ENCODE measurements around the gene FAM222A. TPM values are rescaled to one million over a fixed set of nuclear protein-coding genes. Genes with fewer than 3 reads are reported as not detected.

FAM222A gene
- total RNA-seq, 1 experiment from 2014 or later = 18.0 TPM

- POLR2A ChIA-PET = interaction anchor here (0.7 to 1.0 kb wide), 2 partner anchors 16 to 233 kb away, joined by 3 read pairs; no protein-coding TSS in a partner anchor
- intact Hi-C loops (cut with micrococcal nuclease; ENCODE audit: unreplicated experiment) = loop anchor here (5.0 kb wide), 1 partner anchor 98 kb away; no protein-coding TSS in a partner anchor
- H3K4me1 ChIP-seq = peaks cover 42% of the 10 kb centered on the region
- Mint-ChIP-seq H3K4me3 (ENCODE audit: unreplicated experiment) (peak overlapping the region; percentile 42), H3K27me3 (ENCODE audit: insufficient read depth, unreplicated experiment) (no peaks in the 10 kb centered on the region), H3K9me3 (ENCODE audit: unreplicated experiment) (no peaks in the 10 kb centered on the region), H3K36me3 (ENCODE audit: insufficient read depth, unreplicated experiment) (peaks cover 15% of the 10 kb centered on the region), H3K4me1 (ENCODE audit: low read depth, unreplicated experiment) (peaks cover 35% of the 10 kb centered on the region), H3K27ac (ENCODE audit: unreplicated experiment) (peak overlapping the region; percentile 76)
- no TSS peak for BruUV-seq (replicated peaks)
- no peaks in the 10 kb centered on the region for H3K36me3 ChIP-seq (ENCODE audit: control insufficient read depth, insufficient read depth, low read length)
- peak in 1 of 2 experiments; percentile 9 for TF ChIP-seq CTCF (IDR thresholded peaks at IDR 0.05; ENCODE audit: insufficient read depth in 1 of 2, low read depth in 1 of 2, low read length in 1 of 2, severe bottlenecking in 1 of 2, unreplicated experiment in 1 of 2)
- no peaks in the 10 kb centered on the region for H3K9me3 ChIP-seq
- CTCF ChIA-PET = interaction anchor here (0.5 to 1.5 kb wide), 7 partner anchors 24 to 789 kb away, joined by 4 to 9 read pairs (median 6); no protein-coding TSS in a partner anchor
- no peak overlapping the region for H3K4me3 ChIP-seq (ENCODE audit: low read depth, low read length)
- no peaks in the 10 kb centered on the region for H3K27me3 ChIP-seq (replicated peaks; ENCODE audit: control insufficient read depth, insufficient read depth, low read length)
- peak; percentile 58 for DNase-seq
Observed at GRCh38 chr12:109695416-109695815, 18.2 kb upstream of the FAM222A start.

- Mint-ChIP-seq H3K4me3 (ENCODE audit: unreplicated experiment) (peak overlapping the region; percentile 42), H3K36me3 (ENCODE audit: insufficient read depth, unreplicated experiment) (peaks cover 15% of the 10 kb centered on the region), H3K9me3 (ENCODE audit: unreplicated experiment) (no peaks in the 10 kb centered on the region), H3K27ac (ENCODE audit: unreplicated experiment) (peak overlapping the region; percentile 76), H3K4me1 (ENCODE audit: low read depth, unreplicated experiment) (peaks cover 35% of the 10 kb centered on the region), H3K27me3 (ENCODE audit: insufficient read depth, unreplicated experiment) (no peaks in the 10 kb centered on the region)
- Histone ChIP-seq H3K27me3 (replicated peaks; ENCODE audit: control insufficient read depth, insufficient read depth, low read length) (no peaks in the 10 kb centered on the region), H3K4me3 (ENCODE audit: low read depth, low read length) (no peak overlapping the region), H3K36me3 (ENCODE audit: control insufficient read depth, insufficient read depth, low read length) (no peaks in the 10 kb centered on the region), H3K4me1 (peaks cover 42% of the 10 kb centered on the region), H3K9me3 (no peaks in the 10 kb centered on the region)
- intact Hi-C loops (cut with micrococcal nuclease; ENCODE audit: unreplicated experiment) = loop anchor here (1.0 to 5.0 kb wide), 4 partner anchors 14 to 99 kb away; no protein-coding TSS in a partner anchor
- no peak for TF ChIP-seq CTCF (IDR thresholded peaks at IDR 0.05; ENCODE audit: insufficient read depth in 1 of 2, low read depth in 1 of 2, low read length in 1 of 2, severe bottlenecking in 1 of 2, unreplicated experiment in 1 of 2)
- POLR2A ChIA-PET = interaction anchor here (0.7 to 1.0 kb wide), 2 partner anchors 16 to 234 kb away, joined by 3 read pairs; no protein-coding TSS in a partner anchor
- DNase-seq = peak; percentile 89 to 91
- CTCF ChIA-PET = interaction anchor here (0.5 to 1.5 kb wide), 7 partner anchors 20 to 789 kb away, joined by 3 to 9 read pairs (median 6); no protein-coding TSS in a partner anchor
- BruUV-seq (replicated peaks) = no TSS peak
Observed at GRCh38 chr12:109695961-109696461, 17.6 kb upstream of the FAM222A start.

GRCh38 chr12:109696485-109697269, 16.9 kb upstream of the FAM222A start:
- Histone ChIP-seq H3K4me3 (ENCODE audit: low read depth, low read length) (no peak overlapping the region), H3K4me1 (peaks cover 42% of the 10 kb centered on the region), H3K36me3 (ENCODE audit: control insufficient read depth, insufficient read depth, low read length) (no peaks in the 10 kb centered on the region), H3K9me3 (no peaks in the 10 kb centered on the region), H3K27me3 (replicated peaks; ENCODE audit: control insufficient read depth, insufficient read depth, low read length) (no peaks in the 10 kb centered on the region)
- Mint-ChIP-seq H3K36me3 (ENCODE audit: insufficient read depth, unreplicated experiment) (peaks cover 15% of the 10 kb centered on the region), H3K27ac (ENCODE audit: unreplicated experiment) (peak overlapping the region; percentile 76), H3K4me1 (ENCODE audit: low read depth, unreplicated experiment) (peaks cover 35% of the 10 kb centered on the region), H3K27me3 (ENCODE audit: insufficient read depth, unreplicated experiment) (no peaks in the 10 kb centered on the region), H3K9me3 (ENCODE audit: unreplicated experiment) (no peaks in the 10 kb centered on the region), H3K4me3 (ENCODE audit: unreplicated experiment) (peak overlapping the region; percentile 42)
- intact Hi-C loops (cut with micrococcal nuclease; ENCODE audit: unreplicated experiment) = loop anchor here (1.0 to 5.0 kb wide), 4 partner anchors 14 to 99 kb away; no protein-coding TSS in a partner anchor
- ChIA-PET POLR2A (interaction anchor here (1.0 kb wide), 1 partner anchor 235 kb away, joined by 3 read pairs; no protein-coding TSS in a partner anchor), CTCF (interaction anchor here (0.7 to 1.5 kb wide), 5 partner anchors 20 to 110 kb away, joined by 3 to 9 read pairs (median 6); no protein-coding TSS in a partner anchor)
- BruUV-seq (replicated peaks) = no TSS peak
- no peak for TF ChIP-seq CTCF (IDR thresholded peaks at IDR 0.05; ENCODE audit: insufficient read depth in 1 of 2, low read depth in 1 of 2, low read length in 1 of 2, severe bottlenecking in 1 of 2, unreplicated experiment in 1 of 2)
- DNase-seq = no peak

All from Caco-2 (cell line).